Measurements from ENCODE around the gene PDP2. TPM values are rescaled to one million over a fixed set of nuclear protein-coding genes. Genes with fewer than 3 reads are reported as not detected.

Gene PDP2
- total RNA-seq, 2 donors from 2014 or later, result 16.0 to 25.9 TPM

GRCh38 chr16:66891360-66891759, 11.0 kb downstream of the PDP2 start:
- no peak overlapping the region for H3K27ac ChIP-seq
- no peaks in the 10 kb centered on the region for H3K36me3 ChIP-seq
- TF ChIP-seq CTCF (IDR thresholded peaks at IDR 0.05), result no peak
- no peak overlapping the region for H3K4me3 ChIP-seq
- intact Hi-C loops (cut with DNase I), result no loop called here
- DNase-seq, result no peak
- H3K9me3 ChIP-seq, result no peaks in the 10 kb centered on the region
- H3K4me1 ChIP-seq, result peaks cover 10% of the 10 kb centered on the region
- H3K27me3 ChIP-seq, result no peaks in the 10 kb centered on the region
- H3K9ac ChIP-seq (ENCODE audit: low read depth in 2 of 2, low read length in 2 of 2), result no peak overlapping the region

GRCh38 chr16:66891797-66892196, 11.5 kb downstream of the PDP2 start:
- no peaks in the 10 kb centered on the region for H3K9me3 ChIP-seq
- TF ChIP-seq CTCF (IDR thresholded peaks at IDR 0.05), result no peak
- H3K4me3 ChIP-seq, result no peak overlapping the region
- intact Hi-C loops (cut with DNase I), result no loop called here
- no peaks in the 10 kb centered on the region for H3K27me3 ChIP-seq
- H3K27ac ChIP-seq, result no peak overlapping the region
- H3K4me1 ChIP-seq, result peaks cover 10% of the 10 kb centered on the region
- no peak for DNase-seq
- H3K36me3 ChIP-seq, result no peaks in the 10 kb centered on the region
- H3K9ac ChIP-seq (ENCODE audit: low read depth in 2 of 2, low read length in 2 of 2), result no peak overlapping the region

- Histone ChIP-seq H3K9me3 (no peaks in the 10 kb centered on the region), H3K4me3 (no peak overlapping the region), H3K27me3 (no peaks in the 10 kb centered on the region), H3K36me3 (no peaks in the 10 kb centered on the region), H3K9ac (ENCODE audit: low read depth in 2 of 2, low read length in 2 of 2) (no peak overlapping the region), H3K4me1 (peaks cover 10% of the 10 kb centered on the region), H3K27ac (no peak overlapping the region)
- no peak for TF ChIP-seq CTCF (IDR thresholded peaks at IDR 0.05)
- DNase-seq, result no peak
- intact Hi-C loops (cut with DNase I), result no loop called here
Measured at GRCh38 chr16:66894055-66894454, 13.7 kb downstream of the PDP2 start.

GRCh38 chr16:66894948-66895688, 14.8 kb downstream of the PDP2 start:
- Histone ChIP-seq H3K9me3 (no peaks in the 10 kb centered on the region), H3K36me3 (no peaks in the 10 kb centered on the region), H3K4me1 (peaks cover 19% of the 10 kb centered on the region), H3K27me3 (no peaks in the 10 kb centered on the region), H3K4me3 (no peak overlapping the region), H3K9ac (ENCODE audit: low read depth in 2 of 2, low read length in 2 of 2) (peak overlapping the region in 1 of 2 donors; percentile 76), H3K27ac (no peak overlapping the region)
- TF ChIP-seq CTCF (IDR thresholded peaks at IDR 0.05), result peak; percentile 68
- peak; percentile 86 for DNase-seq
- intact Hi-C loops (cut with DNase I), result loop anchor here (5.0 kb wide), 1 partner anchor 37 kb away; the partner anchor contains the start of gene CIAO2B

GRCh38 chr16:66895689-66895979, 15.3 kb downstream of the PDP2 start:
- Histone ChIP-seq H3K27me3 (no peaks in the 10 kb centered on the region), H3K9me3 (no peaks in the 10 kb centered on the region), H3K4me3 (no peak overlapping the region), H3K36me3 (no peaks in the 10 kb centered on the region), H3K27ac (peak overlapping the region; percentile 59), H3K4me1 (peaks cover 22% of the 10 kb centered on the region), H3K9ac (ENCODE audit: low read depth in 2 of 2, low read length in 2 of 2) (peak overlapping the region in 1 of 2 donors; percentile 76)
- intact Hi-C loops (cut with DNase I), result loop anchor here (5.0 kb wide), 1 partner anchor 37 kb away; the partner anchor contains the start of gene CIAO2B
- no peak for DNase-seq
- no peak for TF ChIP-seq CTCF (IDR thresholded peaks at IDR 0.05)

Measured in colonic mucosa (tissue), 4 donors.